H9 (cell line): ENCODE results near the gene STX16. TPM values are rescaled to one million over a fixed set of nuclear protein-coding genes. Genes with fewer than 3 reads are reported as not detected.

ENCODE experiments used
- DNase-seq: peaks from one replicate; pipeline ENCODE4 v3.0.0-alpha.2; 2017
- H2AFZ ChIP-seq: one replicate; pipeline ENCODE4 v1.6.1; 2013; ENCODE audit warnings: mild to moderate bottlenecking, low read length, control low read depth, moderate library complexity
- H2AK5ac ChIP-seq: 2 replicates; pipeline ENCODE4 v1.6.1; 2013; ENCODE audit warnings: low read length, control low read depth, mixed read lengths; ENCODE audit not compliant: insufficient read length
- H2BK120ac ChIP-seq: one replicate; pipeline ENCODE4 v1.6.1; 2013; ENCODE audit warnings: low read depth, mild to moderate bottlenecking, low read length, control low read depth, inconsistent platforms; ENCODE audit not compliant: poor library complexity, severe bottlenecking
- H2BK12ac ChIP-seq: 2 replicates; pipeline ENCODE4 v1.6.1; 2013; ENCODE audit warnings: low read length, control low read depth, mixed read lengths, low read depth; ENCODE audit not compliant: insufficient read length
- H2BK15ac ChIP-seq: 2 replicates; pipeline ENCODE4 v1.6.1; 2013; ENCODE audit warnings: low read depth, low read length, control low read depth
- H2BK20ac ChIP-seq: one replicate; pipeline ENCODE4 v1.6.1; 2013; ENCODE audit warnings: low read depth, mild to moderate bottlenecking, low read length, control low read depth, inconsistent platforms; ENCODE audit not compliant: poor library complexity, severe bottlenecking
- H2BK5ac ChIP-seq: 2 replicates; pipeline ENCODE4 v1.6.1; 2013; ENCODE audit warnings: low read length, control low read depth, mixed read lengths; ENCODE audit not compliant: insufficient read length
- H3K14ac ChIP-seq: 2 replicates; pipeline ENCODE4 v1.6.1; 2013; ENCODE audit warnings: low read length, control low read depth; ENCODE audit not compliant: insufficient read depth
- H3K18ac ChIP-seq: 2 replicates; pipeline ENCODE4 v1.6.1; 2013; ENCODE audit warnings: low read depth, mild to moderate bottlenecking, mixed read lengths, low read length, control low read depth; ENCODE audit not compliant: insufficient read length
- H3K23ac ChIP-seq: 2 replicates; pipeline ENCODE4 v1.6.1; 2013; ENCODE audit warnings: low read length, control low read depth, mixed read lengths, low read depth; ENCODE audit not compliant: insufficient read length
- H3K23me2 ChIP-seq: 2 replicates; pipeline ENCODE4 v1.6.1; 2013; ENCODE audit warnings: low read depth, mild to moderate bottlenecking, mixed read lengths, low read length, control low read depth; ENCODE audit not compliant: insufficient read length, poor library complexity, severe bottlenecking
- H3K27ac ChIP-seq: 2 replicates; pipeline ENCODE4 v1.5.1; 2013; ENCODE audit warnings: low read length, control low read depth, mixed read lengths, low read depth; ENCODE audit not compliant: insufficient read length
- H3K27me3 ChIP-seq: 2 replicates; pipeline ENCODE4 v1.6.1; 2013; ENCODE audit warnings: low read length, control low read depth, inconsistent platforms; ENCODE audit not compliant: insufficient read depth
- H3K4ac ChIP-seq: 2 replicates; pipeline ENCODE4 v1.6.1; 2013; ENCODE audit warnings: low read depth, mild to moderate bottlenecking, control low read depth, inconsistent platforms, low read length, moderate library complexity
- H3K4me1 ChIP-seq: 2 replicates; pipeline ENCODE4 v1.6.1; 2013; ENCODE audit warnings: low read length, control low read depth, inconsistent platforms; ENCODE audit not compliant: insufficient read depth
- H3K4me2 ChIP-seq: 2 replicates; pipeline ENCODE4 v1.6.1; 2013; ENCODE audit warnings: low read length, control low read depth, mixed read lengths; ENCODE audit not compliant: insufficient read length, insufficient read depth
- H3K56ac ChIP-seq: 2 replicates; pipeline ENCODE4 v1.6.1; 2013; ENCODE audit warnings: low read depth, mild to moderate bottlenecking, mixed read lengths, low read length, control low read depth; ENCODE audit not compliant: insufficient read length
- H3K79me1 ChIP-seq: 2 replicates; pipeline ENCODE4 v1.6.1; 2013; ENCODE audit warnings: low read depth, mild to moderate bottlenecking, moderate library complexity, low read length, control low read depth, inconsistent platforms; ENCODE audit not compliant: insufficient read depth, poor library complexity, severe bottlenecking
- H3K79me2 ChIP-seq: 2 replicates; pipeline ENCODE4 v1.6.1; 2013; ENCODE audit warnings: low read length, control low read depth, inconsistent platforms; ENCODE audit not compliant: insufficient read depth
- H3K9ac ChIP-seq: 2 replicates; pipeline ENCODE4 v1.6.1; 2013; ENCODE audit warnings: low read length, control low read depth, mixed read lengths; ENCODE audit not compliant: insufficient read length; ENCODE audit errors: extremely low read depth
- H3K9me3 ChIP-seq: one replicate; pipeline ENCODE4 v1.6.1; 2013; ENCODE audit warnings: low read depth, low read length, inconsistent platforms; ENCODE audit not compliant: control insufficient read depth
- H3T11ph ChIP-seq: one replicate; pipeline ENCODE4 v1.6.1; 2013; ENCODE audit warnings: mild to moderate bottlenecking, low read length, control low read depth, inconsistent platforms
- H4K20me1 ChIP-seq: one replicate; pipeline ENCODE4 v1.6.1; 2013; ENCODE audit not compliant: control insufficient read depth, insufficient read length, insufficient read depth
- H4K5ac ChIP-seq: 2 replicates; pipeline ENCODE4 v1.6.1; 2013; ENCODE audit warnings: low read depth, mild to moderate bottlenecking, mixed read lengths, low read length, control low read depth; ENCODE audit not compliant: insufficient read length
- H4K8ac ChIP-seq: replicated peaks from 2 replicates; pipeline ENCODE4 v1.6.1; 2013; ENCODE audit warnings: low read length, control low read depth, mixed read lengths, low read depth; ENCODE audit not compliant: insufficient read length
- H4K91ac ChIP-seq: 2 replicates; pipeline ENCODE4 v1.6.1; 2013; ENCODE audit warnings: low read depth, mild to moderate bottlenecking, moderate library complexity, mixed read lengths, low read length, control low read depth; ENCODE audit not compliant: insufficient read length
- H3K27ac Mint-ChIP-seq, 3 experiments: 2 replicates in 2 of 3; 3 replicates in 1 of 3; pipeline ENCODE4 v1.8.0; 2020 to 2021; ENCODE audit warnings: mixed read lengths in 3 of 3, mild to moderate bottlenecking in 1 of 3, moderate library complexity in 1 of 3
- H3K27me3 Mint-ChIP-seq: 2 replicates; pipeline ENCODE4 v1.8.0; 2021; ENCODE audit warnings: low read depth, mild to moderate bottlenecking, moderate library complexity, mixed read lengths
- H3K36me3 Mint-ChIP-seq, 3 experiments: 2 replicates in 2 of 3; 3 replicates in 1 of 3; pipeline ENCODE4 v1.8.0; 2020 to 2021; ENCODE audit warnings: low read depth in 3 of 3, mixed read lengths in 3 of 3; ENCODE audit not compliant: insufficient read depth in 1 of 3
- H3K4me1 Mint-ChIP-seq, 2 experiments: 2 replicates each; pipeline ENCODE4 v1.8.0; 2020; ENCODE audit warnings: mixed read lengths in 2 of 2
- H3K4me3 Mint-ChIP-seq, 2 experiments: 2 replicates in 1 of 2; 3 replicates in 1 of 2; pipeline ENCODE4 v1.8.0; 2020 to 2021; ENCODE audit warnings: mild to moderate bottlenecking in 2 of 2, mixed read lengths in 2 of 2, moderate library complexity in 1 of 2
- H3K9me3 Mint-ChIP-seq, 2 experiments: 2 replicates in 1 of 2; 3 replicates in 1 of 2; pipeline ENCODE4 v1.8.0; 2020; ENCODE audit warnings: mild to moderate bottlenecking in 2 of 2, mixed read lengths in 2 of 2, moderate library complexity in 1 of 2
- CTCF ChIP-seq: fragments of 200-600 bp; sonication (generic); conservative IDR thresholded peaks from 3 replicates; pipeline ENCODE4 v1.8.0; 2021; ENCODE audit warnings: antibody characterized with exemption, mild to moderate bottlenecking
- WGBS: extraction: QIAGEN DNeasy Blood & Tissue Kit; methylation state at CpG from one replicate; pipeline ENCODE4 v1.1.7; 2013; ENCODE audit warnings: missing lambda C conversion rate, low lambda C conversion rate, mixed read lengths; ENCODE audit not compliant: insufficient read length; ENCODE audit errors: extremely low coverage; 5-methylcytosine and 5-hydroxymethylcytosine counted together
- total RNA-seq: library from RNA; stranded (reverse); gene quantifications from 2 replicates; pipeline ENCODE4 v1.2.1, GENCODE V29; 2021

Gene STX16
- total RNA-seq, 1 experiment from 2014 or later: 87.8 TPM

GRCh38 chr20:58706150-58706892 lies 55.2 kb downstream of the STX16 start:
- H3K23ac ChIP-seq: no peak overlapping the region
- Mint-ChIP-seq H3K4me1 (0 out of 4 replicates have a peak, but pooled peaks cover 0 to 6% of the 10 kb centered on the region in 2 experiments), H3K36me3 (peaks cover 18 to 38% (median 28%) of the 10 kb centered on the region in 3 experiments), H3K4me3 (no peak overlapping the region), H3K9me3 (peaks cover 0 to 3% of the 10 kb centered on the region in 2 experiments; a peak in 1 of 5 replicates), H3K27me3 (no peaks in the 10 kb centered on the region), H3K27ac (peak overlapping the region in 1 of 3 experiments; percentile 59; a peak in 2 of 7 replicates)
- H2AK5ac ChIP-seq: no peak overlapping the region
- H4K20me1 ChIP-seq: no peaks in the 10 kb centered on the region
- no peak overlapping the region for H3K18ac ChIP-seq
- no peaks in the 10 kb centered on the region for H3K23me2 ChIP-seq
- no peak overlapping the region for H4K5ac ChIP-seq
- H3K9ac ChIP-seq: no peak overlapping the region
- no peak overlapping the region for H2BK120ac ChIP-seq
- no peaks in the 10 kb centered on the region for H3K4me1 ChIP-seq
- no CpG with 5 or more reads among the region's 20 CpGs for WGBS
- no peak overlapping the region for H3K56ac ChIP-seq
- no peaks in the 10 kb centered on the region for H3K79me2 ChIP-seq
- no peak overlapping the region for H3K14ac ChIP-seq
- H4K8ac ChIP-seq: no peak overlapping the region
- no peaks in the 10 kb centered on the region for H3K9me3 ChIP-seq
- H3T11ph ChIP-seq: no peak overlapping the region
- H3K4ac ChIP-seq: no peak overlapping the region
- no peak overlapping the region for H2BK20ac ChIP-seq
- H2BK12ac ChIP-seq: no peak overlapping the region
- H3K4me2 ChIP-seq: no peak overlapping the region
- no peaks in the 10 kb centered on the region for H3K27me3 ChIP-seq
- H2AFZ ChIP-seq: no peak overlapping the region
- H4K91ac ChIP-seq: no peak overlapping the region
- no peaks in the 10 kb centered on the region for H3K79me1 ChIP-seq
- H2BK5ac ChIP-seq: no peak overlapping the region
- no peak for DNase-seq
- TF ChIP-seq CTCF: no peak
- no peak overlapping the region for H2BK15ac ChIP-seq
- H3K27ac ChIP-seq: no peak overlapping the region
